A673 (cell line): Measurements from ENCODE around the gene TBCA. TPM values are rescaled to one million over a fixed set of nuclear protein-coding genes. Genes with fewer than 3 reads are reported as not detected.

Source experiments
- BruUV-seq: library from RNA; stranded (reverse); fragments of 400-500 nt; replicated peaks from 2 replicates; lab custom pipeline; 2021; lab: Mats Ljungman, UMichigan
- CTCF ChIA-PET: fragments of 300-600 bp; sonication (Branson Sonifier 250); formaldehyde crosslinking; loops from one replicate; lab custom pipeline; 2022; ENCODE audit warnings: antibody characterized with exemption; lab: Charles Lee
- POLR2A ChIA-PET: fragments of 300-600 bp; sonication (Branson Sonifier 250); formaldehyde crosslinking; loops from one replicate; lab custom pipeline; 2022; ENCODE audit warnings: antibody characterized with exemption; ENCODE audit not compliant: low non-redundant PET; lab: Charles Lee
- DNase-seq: peaks from one replicate; pipeline ENCODE4 v3.0.0-alpha.2; 2015; ENCODE audit warnings: low spot score
- H3K27ac ChIP-seq: fragments of 200-600 bp; sonication (generic); 2 replicates; pipeline ENCODE4 v1.5.1; 2016; ENCODE audit warnings: mixed run types, low read depth, mild to moderate bottlenecking, mixed read lengths, antibody characterized with exemption, low read length; ENCODE audit not compliant: poor library complexity, severe bottlenecking
- H3K27me3 ChIP-seq: fragments of 200-600 bp; sonication (generic); replicated peaks from 2 replicates; pipeline ENCODE4 v1.6.1; 2017; ENCODE audit warnings: mixed run types, low read depth, mild to moderate bottlenecking, mixed read lengths, antibody characterized with exemption, low read length; ENCODE audit not compliant: insufficient read depth, poor library complexity
- H3K36me3 ChIP-seq: fragments of 200-600 bp; sonication (generic); 2 replicates; pipeline ENCODE4 v1.6.1; 2016; ENCODE audit warnings: mixed run types, mild to moderate bottlenecking, mixed read lengths, antibody characterized with exemption, low read length; ENCODE audit not compliant: insufficient read depth, poor library complexity, severe bottlenecking
- H3K4me1 ChIP-seq: fragments of 200-600 bp; sonication (generic); 2 replicates; pipeline ENCODE4 v1.6.1; 2017; ENCODE audit warnings: mixed run types, mild to moderate bottlenecking, mixed read lengths, antibody characterized with exemption, low read length; ENCODE audit not compliant: insufficient read depth, poor library complexity, severe bottlenecking
- H3K4me3 ChIP-seq: fragments of 200-600 bp; sonication (generic); 2 replicates; pipeline ENCODE4 v1.5.1; 2016; ENCODE audit warnings: low read depth, mixed run types, mild to moderate bottlenecking, mixed read lengths, low read length; ENCODE audit not compliant: poor library complexity, severe bottlenecking
- H3K9me3 ChIP-seq: fragments of 200-600 bp; sonication (generic); 2 replicates; pipeline ENCODE4 v1.6.1; 2016; ENCODE audit warnings: mixed run types, low read depth, mild to moderate bottlenecking, mixed read lengths, antibody characterized with exemption, low read length; ENCODE audit not compliant: poor library complexity, severe bottlenecking
- EZH2 ChIP-seq: fragments of 200-600 bp; sonication (generic); IDR thresholded peaks from 2 replicates; pipeline ENCODE4 v1.6.1; 2017; ENCODE audit warnings: borderline replicate concordance, low read depth, mild to moderate bottlenecking, mixed read lengths, antibody characterized with exemption, low read length; ENCODE audit not compliant: poor library complexity, severe bottlenecking
- intact Hi-C: fragments of 100-400 bp; cut with micrococcal nuclease; formaldehyde crosslinking; loops from one replicate; pipeline ENCODE4 v1.10.0; 2022; ENCODE audit not compliant: unreplicated experiment
- total RNA-seq: library from RNA; stranded (reverse); gene quantifications from 2 replicates; pipeline ENCODE4 v1.2.3, GENCODE V29; 2021
- TF ChIP-seq, protein P1 (sequence below): fragments of 300-800, 200-600 bp; sonication (generic); conservative IDR thresholded peaks from 2 replicates; pipeline ENCODE4 v1.5.1; 2017; ENCODE audit warnings: low read depth, mild to moderate bottlenecking, antibody characterized with exemption, low read length, moderate library complexity, mixed read lengths

Gene TBCA
- total RNA-seq, 1 experiment from 2014 or later, result 297 TPM

DNA sequence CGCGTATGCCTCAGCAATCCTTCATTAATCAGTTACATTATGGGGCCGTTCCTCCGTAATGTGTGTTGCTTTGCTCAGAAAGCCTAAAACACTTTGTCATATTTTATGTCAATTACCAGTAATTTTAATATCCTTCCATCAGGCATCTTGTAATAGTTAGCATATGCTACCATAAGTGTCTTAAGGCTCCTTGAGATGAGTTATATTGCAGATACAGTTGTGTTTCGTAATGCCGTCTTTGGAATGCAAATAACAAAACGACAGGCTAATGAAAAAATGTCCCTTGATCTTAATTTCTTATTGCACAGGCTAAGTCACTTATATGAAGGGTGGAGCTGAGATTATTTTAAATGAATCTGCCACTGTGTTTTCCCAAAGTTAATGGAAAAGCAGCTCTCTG lies 50.5 kb downstream of the TBCA start:
- Histone ChIP-seq H3K27me3 (no peaks in the 10 kb centered on the region), H3K4me1 (peaks cover 11% of the 10 kb centered on the region), H3K36me3 (no peaks in the 10 kb centered on the region), H3K9me3 (no peaks in the 10 kb centered on the region), H3K4me3 (no peak overlapping the region), H3K27ac (no peak overlapping the region)
- no TSS peak for BruUV-seq
- no peak for TF ChIP-seq EZH2
- TF ChIP-seq, protein P1, sequence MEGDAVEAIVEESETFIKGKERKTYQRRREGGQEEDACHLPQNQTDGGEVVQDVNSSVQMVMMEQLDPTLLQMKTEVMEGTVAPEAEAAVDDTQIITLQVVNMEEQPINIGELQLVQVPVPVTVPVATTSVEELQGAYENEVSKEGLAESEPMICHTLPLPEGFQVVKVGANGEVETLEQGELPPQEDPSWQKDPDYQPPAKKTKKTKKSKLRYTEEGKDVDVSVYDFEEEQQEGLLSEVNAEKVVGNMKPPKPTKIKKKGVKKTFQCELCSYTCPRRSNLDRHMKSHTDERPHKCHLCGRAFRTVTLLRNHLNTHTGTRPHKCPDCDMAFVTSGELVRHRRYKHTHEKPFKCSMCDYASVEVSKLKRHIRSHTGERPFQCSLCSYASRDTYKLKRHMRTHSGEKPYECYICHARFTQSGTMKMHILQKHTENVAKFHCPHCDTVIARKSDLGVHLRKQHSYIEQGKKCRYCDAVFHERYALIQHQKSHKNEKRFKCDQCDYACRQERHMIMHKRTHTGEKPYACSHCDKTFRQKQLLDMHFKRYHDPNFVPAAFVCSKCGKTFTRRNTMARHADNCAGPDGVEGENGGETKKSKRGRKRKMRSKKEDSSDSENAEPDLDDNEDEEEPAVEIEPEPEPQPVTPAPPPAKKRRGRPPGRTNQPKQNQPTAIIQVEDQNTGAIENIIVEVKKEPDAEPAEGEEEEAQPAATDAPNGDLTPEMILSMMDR, result no peak
- ChIA-PET POLR2A (no interaction called here), CTCF (no interaction called here)
- intact Hi-C loops, result no loop called here
- DNase-seq, result no peak

DNA sequence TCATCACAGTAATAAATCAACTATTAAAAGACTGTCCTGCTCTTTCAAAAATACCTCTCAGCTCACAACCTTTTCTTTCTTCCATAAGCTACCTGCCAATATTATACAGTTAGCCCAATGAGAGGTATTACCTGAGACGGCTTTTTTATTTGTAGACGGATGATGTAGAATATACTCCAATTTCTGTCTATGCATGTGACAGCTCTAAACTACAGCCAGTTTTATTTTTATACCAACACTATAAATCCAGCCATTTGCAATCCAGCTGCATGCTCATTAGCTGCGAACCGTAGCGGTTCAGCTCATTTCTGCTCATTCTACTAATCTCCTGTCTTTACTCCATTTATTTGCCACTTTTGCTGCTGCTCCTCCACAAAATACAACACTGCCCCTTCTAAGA lies 51.2 kb downstream of the TBCA start:
- intact Hi-C loops, result no loop called here
- no peak for DNase-seq
- Histone ChIP-seq H3K36me3 (no peaks in the 10 kb centered on the region), H3K4me1 (peaks cover 11% of the 10 kb centered on the region), H3K9me3 (no peaks in the 10 kb centered on the region), H3K4me3 (no peak overlapping the region), H3K27ac (no peak overlapping the region), H3K27me3 (no peaks in the 10 kb centered on the region)
- no TSS peak for BruUV-seq
- TF ChIP-seq, protein P1, result no peak
- no peak for TF ChIP-seq EZH2
- ChIA-PET CTCF (no interaction called here), POLR2A (no interaction called here)

DNA sequence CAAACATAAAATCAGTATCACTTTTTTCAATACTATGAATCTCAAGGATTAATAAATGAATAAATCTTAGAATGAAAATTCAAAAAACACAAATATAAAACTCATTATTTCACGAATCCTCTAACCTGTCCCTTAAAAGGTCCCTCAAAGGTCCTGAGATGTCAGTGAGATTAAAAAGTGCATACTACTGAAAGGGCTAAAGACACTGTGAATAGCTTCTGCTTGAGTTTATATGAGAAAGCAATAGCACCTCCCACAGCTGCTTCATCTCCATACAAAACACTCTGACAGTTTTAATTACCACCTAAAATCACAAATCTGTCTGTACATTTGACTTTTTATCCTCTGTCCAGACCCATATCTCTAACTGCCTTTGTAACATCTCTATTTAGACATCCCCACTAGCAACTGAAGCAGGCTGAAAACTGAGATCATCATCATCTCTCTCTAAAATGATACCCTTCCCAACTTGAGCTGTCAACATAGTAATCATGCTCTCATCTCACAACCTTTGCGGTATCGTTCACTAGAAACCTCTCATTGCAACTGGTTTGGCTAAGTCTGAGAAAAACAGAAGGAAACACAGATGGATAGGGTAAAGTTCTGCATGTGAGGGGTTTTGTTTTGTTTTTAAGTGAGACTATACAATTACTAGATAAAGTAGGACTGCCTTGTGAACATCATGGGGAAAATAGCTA lies 56.3 kb downstream of the TBCA start:
- Histone ChIP-seq H3K9me3 (no peaks in the 10 kb centered on the region), H3K4me1 (peaks cover 5% of the 10 kb centered on the region), H3K27me3 (no peaks in the 10 kb centered on the region), H3K4me3 (no peak overlapping the region), H3K36me3 (no peaks in the 10 kb centered on the region), H3K27ac (no peak overlapping the region)
- ChIA-PET CTCF (no interaction called here), POLR2A (no interaction called here)
- BruUV-seq, result no TSS peak
- DNase-seq, result no peak
- TF ChIP-seq EZH2, result no peak
- TF ChIP-seq, protein P1, result no peak
- intact Hi-C loops, result no loop called here
